Astrocyte (in vitro differentiated cells and primary cell): ENCODE measurements around the gene FN1. TPM values are rescaled to one million over a fixed set of nuclear protein-coding genes. Genes with fewer than 3 reads are reported as not detected.
"Not testable (repeated sequence)": the region's sequence is repeated elsewhere in the genome, so short reads cannot be mapped to it uniquely, and the experiment has no call there.

Experiments used
- DNase-seq: peaks from one replicate; pipeline ENCODE4 v3.0.0-alpha.2; 2010; ENCODE audit warnings: low read depth
- FAIRE-seq: peaks from 2 replicates; lab custom pipeline; 2011; peaks lifted over from hg19 to GRCh38; lab: Jason Lieb, UNC
- H2AFZ ChIP-seq: 2 replicates; pipeline ENCODE4 v1.6.0; 2012; ENCODE audit warnings: low read depth, low read length, inconsistent platforms
- H3K27ac ChIP-seq: 2 replicates; pipeline ENCODE4 v1.5.1; 2011; ENCODE audit warnings: low read depth, low read length, inconsistent platforms
- H3K27me3 ChIP-seq: 2 replicates; pipeline ENCODE4 v1.6.0; 2011; ENCODE audit warnings: low read length, inconsistent platforms; ENCODE audit not compliant: insufficient read depth
- H3K36me3 ChIP-seq: 2 replicates; pipeline ENCODE4 v1.5.1; 2011; ENCODE audit warnings: low read length, inconsistent platforms; ENCODE audit not compliant: insufficient read depth
- H3K4me1 ChIP-seq: 2 replicates; pipeline ENCODE4 v1.5.1; 2011; ENCODE audit warnings: low read length, inconsistent platforms; ENCODE audit not compliant: insufficient read depth
- H3K4me2 ChIP-seq: 2 replicates; pipeline ENCODE4 v1.6.0; 2012; ENCODE audit warnings: low read length, inconsistent platforms
- H3K4me3 ChIP-seq: 2 replicates; pipeline ENCODE4 v1.5.1; 2011; ENCODE audit warnings: low read depth, mild to moderate bottlenecking, low read length, inconsistent platforms; ENCODE audit not compliant: insufficient read depth
- H3K79me2 ChIP-seq: 2 replicates; pipeline ENCODE4 v1.6.0; 2012; ENCODE audit warnings: mild to moderate bottlenecking, low read length, inconsistent platforms; ENCODE audit not compliant: insufficient read depth
- H3K9ac ChIP-seq: 2 replicates; pipeline ENCODE4 v1.6.0; 2012; ENCODE audit warnings: mild to moderate bottlenecking, low read length, inconsistent platforms
- H3K9me3 ChIP-seq: 2 replicates; pipeline ENCODE4 v1.5.1; 2012; ENCODE audit warnings: low read depth, mild to moderate bottlenecking, low read length, inconsistent platforms; ENCODE audit not compliant: insufficient read depth
- H4K20me1 ChIP-seq: 2 replicates; pipeline ENCODE4 v1.6.0; 2012; ENCODE audit warnings: low read length, inconsistent platforms; ENCODE audit not compliant: insufficient read depth
- H3K27ac Mint-ChIP-seq: one replicate; pipeline ENCODE4 v1.8.0; 2021; ENCODE audit warnings: mild to moderate bottlenecking, mixed read lengths; ENCODE audit not compliant: unreplicated experiment
- H3K27me3 Mint-ChIP-seq: one replicate; pipeline ENCODE4 v1.8.0; 2021; ENCODE audit warnings: low read depth, mixed read lengths; ENCODE audit not compliant: unreplicated experiment
- H3K36me3 Mint-ChIP-seq: one replicate; pipeline ENCODE4 v1.8.0; 2021; ENCODE audit warnings: low read depth, mixed read lengths; ENCODE audit not compliant: unreplicated experiment
- H3K4me1 Mint-ChIP-seq: one replicate; pipeline ENCODE4 v1.8.0; 2021; ENCODE audit warnings: low read depth, mixed read lengths; ENCODE audit not compliant: unreplicated experiment
- H3K4me3 Mint-ChIP-seq: one replicate; pipeline ENCODE4 v1.8.0; 2021; ENCODE audit warnings: mild to moderate bottlenecking, moderate library complexity, mixed read lengths; ENCODE audit not compliant: unreplicated experiment
- H3K9me3 Mint-ChIP-seq: one replicate; pipeline ENCODE4 v1.8.0; 2021; ENCODE audit warnings: mild to moderate bottlenecking, mixed read lengths; ENCODE audit not compliant: unreplicated experiment
- EZH2 ChIP-seq: IDR thresholded peaks from 2 replicates; pipeline ENCODE4 v1.6.1; 2012; ENCODE audit warnings: mild to moderate bottlenecking, low read length, inconsistent platforms; ENCODE audit not compliant: insufficient read depth
- total RNA-seq: library from RNA; stranded (reverse); gene quantifications from 2 replicates; pipeline ENCODE4 v1.2.1, GENCODE V29; 2021
- TF ChIP-seq, protein P1 (sequence below): IDR thresholded peaks from 2 replicates; pipeline ENCODE4 v1.5.1; 2011; ENCODE audit warnings: low read depth, mild to moderate bottlenecking, inconsistent platforms, low read length, moderate library complexity; ENCODE audit not compliant: insufficient read depth

Gene FN1
- total RNA-seq, 1 donor from 2014 or later = 17,010 TPM

DNA sequence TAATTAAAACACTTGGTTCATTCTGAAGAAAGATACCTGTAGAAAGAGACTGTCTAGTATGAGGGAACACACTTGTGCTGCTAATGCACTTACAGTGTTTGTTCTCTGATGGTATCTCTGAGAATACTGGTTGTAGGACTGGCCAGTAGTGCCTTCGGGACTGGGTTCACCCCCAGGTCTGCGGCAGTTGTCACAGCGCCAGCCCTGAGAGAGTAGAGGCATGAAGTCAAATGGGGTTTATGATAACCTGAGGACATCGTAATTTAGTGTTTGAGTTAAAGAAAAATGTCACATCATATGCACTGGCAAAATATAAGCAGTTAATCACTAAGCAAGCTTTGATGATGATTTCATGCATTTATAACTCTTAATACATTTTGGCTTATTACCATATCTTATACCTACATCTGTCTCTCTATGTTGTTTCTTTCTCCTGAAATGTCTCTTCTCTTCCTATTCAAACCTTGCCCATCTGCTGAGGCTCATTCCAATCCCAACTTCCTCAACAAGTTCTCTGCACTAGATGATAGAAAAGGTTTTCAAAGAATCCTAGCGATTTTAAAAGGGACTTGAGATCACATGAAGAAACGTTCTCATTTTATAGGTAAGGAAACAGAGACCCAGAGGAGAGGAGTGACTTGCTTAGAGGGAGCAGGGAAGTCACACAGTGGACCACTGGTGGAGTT lies 73.8 kb downstream of the FN1 start:
- H3K4me1 Mint-ChIP-seq = peaks cover 35% of the 10 kb centered on the region
- FAIRE-seq = peak; percentile 20

DNA sequence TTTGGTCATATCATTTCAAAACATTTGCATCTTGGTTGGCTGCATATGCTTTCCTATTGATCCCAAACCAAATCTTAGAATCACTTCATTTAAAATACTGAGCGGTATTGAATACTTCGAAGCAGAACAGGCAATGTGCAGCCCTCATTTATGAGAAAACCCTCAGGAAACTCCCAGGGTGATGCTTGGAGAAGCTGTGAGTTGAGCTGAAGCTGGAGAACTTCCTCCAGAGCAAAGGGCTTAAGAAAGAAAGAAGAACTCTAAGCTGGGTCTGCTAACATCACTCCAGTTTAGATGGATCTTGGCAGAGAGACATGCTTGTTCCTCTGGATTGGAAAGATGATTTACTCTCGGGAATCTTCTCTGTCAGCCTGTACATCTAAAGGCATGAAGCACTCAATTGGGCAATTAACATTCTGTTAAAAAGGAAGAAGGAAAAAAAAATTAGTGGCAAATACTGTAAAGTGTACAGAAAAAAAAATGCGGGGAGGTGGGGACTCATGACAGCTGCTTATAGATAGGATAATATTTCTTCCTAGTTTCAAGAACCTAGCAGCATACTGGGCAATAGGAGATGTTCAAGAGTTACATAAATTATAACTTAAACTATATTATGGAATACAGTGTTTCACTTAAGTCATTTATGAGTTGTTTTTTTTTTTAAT lies 74.5 kb downstream of the FN1 start:
- Histone ChIP-seq H3K4me1 (no peaks in the 10 kb centered on the region), H3K36me3 (peaks cover 72% of the 10 kb centered on the region), H3K9me3 (no peaks in the 10 kb centered on the region), H3K27ac (no peak overlapping the region), H3K4me2 (no peak overlapping the region), H3K4me3 (no peak overlapping the region), H2AFZ (no peak overlapping the region), H3K79me2 (no peaks in the 10 kb centered on the region), H4K20me1 (peaks cover 92% of the 10 kb centered on the region), H3K27me3 (no peaks in the 10 kb centered on the region), H3K9ac (no peak overlapping the region)
- peaks cover 27% of the 10 kb centered on the region for H3K36me3 Mint-ChIP-seq
- no peak for FAIRE-seq
- no peaks in the 10 kb centered on the region for H3K27me3 Mint-ChIP-seq
- DNase-seq = no peak
- H3K4me3 Mint-ChIP-seq = no peak overlapping the region
- TF ChIP-seq, protein P1, sequence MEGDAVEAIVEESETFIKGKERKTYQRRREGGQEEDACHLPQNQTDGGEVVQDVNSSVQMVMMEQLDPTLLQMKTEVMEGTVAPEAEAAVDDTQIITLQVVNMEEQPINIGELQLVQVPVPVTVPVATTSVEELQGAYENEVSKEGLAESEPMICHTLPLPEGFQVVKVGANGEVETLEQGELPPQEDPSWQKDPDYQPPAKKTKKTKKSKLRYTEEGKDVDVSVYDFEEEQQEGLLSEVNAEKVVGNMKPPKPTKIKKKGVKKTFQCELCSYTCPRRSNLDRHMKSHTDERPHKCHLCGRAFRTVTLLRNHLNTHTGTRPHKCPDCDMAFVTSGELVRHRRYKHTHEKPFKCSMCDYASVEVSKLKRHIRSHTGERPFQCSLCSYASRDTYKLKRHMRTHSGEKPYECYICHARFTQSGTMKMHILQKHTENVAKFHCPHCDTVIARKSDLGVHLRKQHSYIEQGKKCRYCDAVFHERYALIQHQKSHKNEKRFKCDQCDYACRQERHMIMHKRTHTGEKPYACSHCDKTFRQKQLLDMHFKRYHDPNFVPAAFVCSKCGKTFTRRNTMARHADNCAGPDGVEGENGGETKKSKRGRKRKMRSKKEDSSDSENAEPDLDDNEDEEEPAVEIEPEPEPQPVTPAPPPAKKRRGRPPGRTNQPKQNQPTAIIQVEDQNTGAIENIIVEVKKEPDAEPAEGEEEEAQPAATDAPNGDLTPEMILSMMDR = no peak
- TF ChIP-seq EZH2 = no peak
- H3K9me3 Mint-ChIP-seq = no peaks in the 10 kb centered on the region
- H3K27ac Mint-ChIP-seq = peak overlapping the region; percentile 56
- H3K4me1 Mint-ChIP-seq = peaks cover 31% of the 10 kb centered on the region

More for the DNA sequence above, 73.8 kb downstream of the FN1 start:
- no peaks in the 10 kb centered on the region for H3K9me3 ChIP-seq
- H3K4me2 ChIP-seq = no peak overlapping the region
- H3K79me2 ChIP-seq = no peaks in the 10 kb centered on the region
- H3K27me3 ChIP-seq = no peaks in the 10 kb centered on the region
- Mint-ChIP-seq H3K27ac (peak overlapping the region; percentile 80), H3K9me3 (no peaks in the 10 kb centered on the region), H3K36me3 (peaks cover 30% of the 10 kb centered on the region), H3K4me3 (peak overlapping the region; percentile 34), H3K27me3 (no peaks in the 10 kb centered on the region)
- H3K9ac ChIP-seq = no peak overlapping the region
- peaks cover 92% of the 10 kb centered on the region for H4K20me1 ChIP-seq
- peaks cover 79% of the 10 kb centered on the region for H3K36me3 ChIP-seq
- no peaks in the 10 kb centered on the region for H3K4me1 ChIP-seq
- DNase-seq = no peak
- no peak overlapping the region for H2AFZ ChIP-seq
- H3K4me3 ChIP-seq = no peak overlapping the region
- TF ChIP-seq EZH2 = no peak
- TF ChIP-seq, protein P1 = no peak
- peak overlapping the region; percentile 11 for H3K27ac ChIP-seq

DNA sequence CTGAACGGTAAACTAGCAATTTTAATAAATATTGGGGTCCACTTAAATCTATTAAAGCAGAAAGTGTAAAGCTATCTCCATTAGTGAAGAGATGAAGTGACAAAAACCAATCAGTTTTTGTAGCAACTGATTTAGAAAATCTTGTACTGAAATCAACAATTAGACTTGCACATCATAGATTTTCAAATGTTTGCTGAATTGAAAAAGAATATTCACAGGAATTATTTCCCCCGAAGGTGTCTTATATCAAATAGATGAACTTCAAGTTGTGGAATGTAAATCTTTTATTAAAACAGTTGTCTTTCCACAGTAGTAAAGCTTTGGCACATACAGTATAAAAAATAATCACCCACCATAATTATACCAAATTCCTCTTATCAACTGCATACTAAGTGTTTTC lies 75.3 kb downstream of the FN1 start:
- Histone ChIP-seq H3K36me3 (peaks cover 67% of the 10 kb centered on the region), H3K79me2 (no peaks in the 10 kb centered on the region), H3K9me3 (no peaks in the 10 kb centered on the region), H2AFZ (no peak overlapping the region), H3K9ac (no peak overlapping the region), H4K20me1 (peaks cover 87% of the 10 kb centered on the region), H3K4me2 (no peak overlapping the region), H3K27me3 (no peaks in the 10 kb centered on the region), H3K27ac (no peak overlapping the region), H3K4me3 (no peak overlapping the region), H3K4me1 (no peaks in the 10 kb centered on the region)
- FAIRE-seq = peak; percentile 85
- peaks cover 28% of the 10 kb centered on the region for H3K4me1 Mint-ChIP-seq
- DNase-seq = no peak
- H3K27ac Mint-ChIP-seq = peak overlapping the region; percentile 60
- no peaks in the 10 kb centered on the region for H3K27me3 Mint-ChIP-seq
- TF ChIP-seq, protein P1 = no peak
- TF ChIP-seq EZH2 = no peak
- H3K9me3 Mint-ChIP-seq = no peaks in the 10 kb centered on the region
- peaks cover 27% of the 10 kb centered on the region for H3K36me3 Mint-ChIP-seq
- no peak overlapping the region for H3K4me3 Mint-ChIP-seq

DNA sequence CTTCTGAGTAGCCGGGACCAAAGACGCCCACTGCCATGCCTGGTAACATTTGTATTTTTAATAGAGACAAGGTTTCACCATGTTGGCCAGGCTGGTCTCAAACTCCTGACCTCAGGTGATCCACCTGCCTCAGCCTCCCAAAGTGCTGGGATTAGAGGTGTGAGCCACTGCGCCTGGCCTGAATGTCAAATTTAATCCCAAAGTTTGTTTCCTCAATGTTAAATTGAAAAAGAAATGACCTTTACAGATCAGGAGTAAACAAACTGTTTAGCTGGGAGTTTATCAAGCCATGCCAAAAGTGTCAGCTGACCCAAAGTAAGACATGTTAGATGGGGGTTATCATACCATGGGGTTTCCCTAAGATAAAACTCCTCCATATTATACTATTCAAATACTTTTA lies 75.8 kb downstream of the FN1 start:
- Mint-ChIP-seq H3K4me1 (peaks cover 23% of the 10 kb centered on the region), H3K36me3 (peaks cover 22% of the 10 kb centered on the region), H3K27ac (peak overlapping the region; percentile 82)
- not testable (repeated sequence) for H3K27me3 Mint-ChIP-seq, H3K4me3 ChIP-seq, H3K9ac ChIP-seq, H3K4me1 ChIP-seq, H2AFZ ChIP-seq, H3K79me2 ChIP-seq, H3K4me3 Mint-ChIP-seq, H3K27me3 ChIP-seq, H3K27ac ChIP-seq, DNase-seq, H3K9me3 ChIP-seq, FAIRE-seq, H3K4me2 ChIP-seq, H3K9me3 Mint-ChIP-seq
- Histone ChIP-seq H4K20me1 (peaks cover 82% of the 10 kb centered on the region), H3K36me3 (peaks cover 61% of the 10 kb centered on the region)
